Liver (tissue), 9 donors: Measurements from ENCODE around the gene ZNF488. TPM values are rescaled to one million over a fixed set of nuclear protein-coding genes. Genes with fewer than 3 reads are reported as not detected.

Experiments
- DNase-seq: peaks from one replicate; pipeline ENCODE4 v3.0.0-alpha.2; 2017; ENCODE audit warnings: low spot score
- H3K27ac ChIP-seq, 2 donors: one replicate each; pipeline ENCODE4 v1.7.0; 2013; ENCODE audit warnings: inconsistent platforms in 2 of 2, low read length in 2 of 2, control low read depth in 1 of 2, low read depth in 1 of 2, mild to moderate bottlenecking in 1 of 2
- H3K27me3 ChIP-seq, 4 donors: one replicate each; pipeline versions ENCODE4 v1.6.1 to v1.7.0; 2013; ENCODE audit warnings: low read length in 3 of 4, inconsistent platforms in 1 of 4, mild to moderate bottlenecking in 1 of 4, moderate library complexity in 1 of 4; ENCODE audit not compliant: control insufficient read depth in 4 of 4, insufficient read depth in 4 of 4
- H3K36me3 ChIP-seq, 4 donors: one replicate each; pipeline versions ENCODE4 v1.6.1 to v1.7.0; 2013; ENCODE audit warnings: low read length in 3 of 4, mild to moderate bottlenecking in 3 of 4, low read depth in 1 of 4, moderate library complexity in 1 of 4; ENCODE audit not compliant: control insufficient read depth in 4 of 4, insufficient read depth in 3 of 4
- H3K4me1 ChIP-seq, 4 donors: one replicate each; pipeline versions ENCODE4 v1.6.1 to v1.7.0; 2013; ENCODE audit warnings: low read length in 3 of 4, mild to moderate bottlenecking in 3 of 4, moderate library complexity in 1 of 4; ENCODE audit not compliant: control insufficient read depth in 4 of 4, insufficient read depth in 4 of 4
- H3K4me3 ChIP-seq, 3 donors: one replicate each; pipeline versions ENCODE4 v1.6.1 to v1.7.0; 2013; ENCODE audit warnings: low read length in 3 of 3, control low read depth in 1 of 3, low read depth in 1 of 3, mild to moderate bottlenecking in 1 of 3
- H3K9ac ChIP-seq, 2 donors: one replicate each; pipeline ENCODE4 v1.7.0; 2013; ENCODE audit warnings: low read length in 2 of 2, mild to moderate bottlenecking in 2 of 2, moderate library complexity in 2 of 2, control low read depth in 1 of 2, low read depth in 1 of 2
- H3K9me3 ChIP-seq, 4 donors: one replicate each; pipeline versions ENCODE4 v1.6.1 to v1.7.0; 2013; ENCODE audit warnings: low read length in 3 of 4; ENCODE audit not compliant: control insufficient read depth in 4 of 4
- EGR1 ChIP-seq, 2 donors: IDR thresholded peaks; 2 replicates each; pipeline ENCODE4 v1.6.1; 2016 to 2018; ENCODE audit warnings: antibody characterized with exemption in 2 of 2, low read depth in 2 of 2
- FOXA1 ChIP-seq: IDR thresholded peaks from 2 replicates; pipeline ENCODE4 v1.6.1; 2016; ENCODE audit warnings: antibody characterized with exemption
- GABPA ChIP-seq, 2 donors: IDR thresholded peaks in 1 of 2; conservative IDR thresholded peaks in 1 of 2; 2 replicates each; pipeline ENCODE4 v1.6.1; 2016; ENCODE audit warnings: antibody characterized with exemption in 2 of 2, mild to moderate bottlenecking in 1 of 2, moderate library complexity in 1 of 2
- HNF4A ChIP-seq, 2 donors: conservative IDR thresholded peaks; 2 replicates each; pipeline ENCODE4 v1.6.1; 2016; ENCODE audit warnings: antibody characterized with exemption in 2 of 2, mild to moderate bottlenecking in 2 of 2
- HNF4G ChIP-seq: IDR thresholded peaks from 2 replicates; pipeline ENCODE4 v1.6.1; 2016; ENCODE audit warnings: antibody characterized with exemption
- JUND ChIP-seq, 2 donors: IDR thresholded peaks; 2 replicates each; pipeline ENCODE4 v1.6.1; 2016; ENCODE audit warnings: antibody characterized with exemption in 2 of 2
- MAX ChIP-seq: IDR thresholded peaks from 2 replicates; pipeline ENCODE4 v1.6.1; 2016; ENCODE audit warnings: antibody characterized with exemption
- NR2F2 ChIP-seq: IDR thresholded peaks from 2 replicates; pipeline ENCODE4 v1.6.1; 2016; ENCODE audit warnings: antibody characterized with exemption
- RAD21 ChIP-seq, 2 donors: IDR thresholded peaks; 2 replicates each; pipeline ENCODE4 v1.6.1; 2016; ENCODE audit warnings: antibody characterized with exemption in 2 of 2, mild to moderate bottlenecking in 2 of 2
- RXRA ChIP-seq, 2 donors: IDR thresholded peaks; 2 replicates each; pipeline ENCODE4 v1.6.1; 2017 to 2018; ENCODE audit warnings: antibody characterized with exemption in 2 of 2, mild to moderate bottlenecking in 1 of 2
- SP1 ChIP-seq: IDR thresholded peaks from 2 replicates; pipeline ENCODE4 v1.6.1; 2018; ENCODE audit warnings: antibody characterized with exemption, mild to moderate bottlenecking
- YY1 ChIP-seq: IDR thresholded peaks from 2 replicates; pipeline ENCODE4 v1.6.1; 2016; ENCODE audit warnings: antibody characterized with exemption, mild to moderate bottlenecking
- WGBS: extraction: QIAGEN DNeasy Blood & Tissue Kit; methylation state at CpG from one replicate; pipeline ENCODE4 v1.1.7; 2013; 5-methylcytosine and 5-hydroxymethylcytosine counted together
- polyA plus RNA-seq, 2 donors: library from polyadenylated mRNA; stranded (reverse) in 1 of 2; unstranded in 1 of 2; fragments of 200-250 nt in 1 of 2; fragments of >200 nt in 1 of 2; fragmentation: Nextera tagmentation in 1 of 2; extraction: Ambion mirVana in 1 of 2; gene quantifications; one replicate each; pipeline versions ENCODE4 v1.2.1 to v1.2.3, GENCODE V29; 2013 to 2015
- total RNA-seq, 2 donors: library from RNA; depleted of rRNA; stranded (reverse); fragments of >200 nt; gene quantifications; one replicate each; pipeline ENCODE4 v1.2.3, GENCODE V29; 2014
- TF ChIP-seq, protein P1 (sequence below): fragments of 150-350 bp; IDR thresholded peaks from 2 replicates; pipeline ENCODE4 v1.5.1; 2017; ENCODE audit warnings: improper control_type of control experiment, low read depth, low read length; ENCODE audit not compliant: missing input control
- TF ChIP-seq, protein P2 (sequence below): IDR thresholded peaks from 2 replicates; pipeline ENCODE4 v1.6.1; 2016; ENCODE audit warnings: antibody characterized with exemption
- TF ChIP-seq, protein P3 (sequence below): IDR thresholded peaks from 2 replicates; pipeline ENCODE4 v1.6.1; 2016; ENCODE audit warnings: antibody characterized with exemption, mild to moderate bottlenecking
- TF ChIP-seq, protein P4 (sequence below): IDR thresholded peaks from 2 replicates; pipeline ENCODE4 v1.6.1; 2016; ENCODE audit warnings: antibody characterized with exemption
- donor health status: healthy.
- donor health status: healthy.
- donor health status: healthy.
- donor health status: healthy.
- donor health status: healthy.

The ZNF488 gene
- total and polyA plus RNA-seq, 4 donors = 0.02 to 0.09 TPM; not detected in 2

- Histone ChIP-seq H3K4me3 (no peak overlapping the region), H3K27me3 (no peaks in the 10 kb centered on the region), H3K36me3 (no peaks in the 10 kb centered on the region), H3K4me1 (no peaks in the 10 kb centered on the region), H3K9ac (no peak overlapping the region), H3K9me3 (no peaks in the 10 kb centered on the region), H3K27ac (no peak overlapping the region)
- TF ChIP-seq, protein P1, sequence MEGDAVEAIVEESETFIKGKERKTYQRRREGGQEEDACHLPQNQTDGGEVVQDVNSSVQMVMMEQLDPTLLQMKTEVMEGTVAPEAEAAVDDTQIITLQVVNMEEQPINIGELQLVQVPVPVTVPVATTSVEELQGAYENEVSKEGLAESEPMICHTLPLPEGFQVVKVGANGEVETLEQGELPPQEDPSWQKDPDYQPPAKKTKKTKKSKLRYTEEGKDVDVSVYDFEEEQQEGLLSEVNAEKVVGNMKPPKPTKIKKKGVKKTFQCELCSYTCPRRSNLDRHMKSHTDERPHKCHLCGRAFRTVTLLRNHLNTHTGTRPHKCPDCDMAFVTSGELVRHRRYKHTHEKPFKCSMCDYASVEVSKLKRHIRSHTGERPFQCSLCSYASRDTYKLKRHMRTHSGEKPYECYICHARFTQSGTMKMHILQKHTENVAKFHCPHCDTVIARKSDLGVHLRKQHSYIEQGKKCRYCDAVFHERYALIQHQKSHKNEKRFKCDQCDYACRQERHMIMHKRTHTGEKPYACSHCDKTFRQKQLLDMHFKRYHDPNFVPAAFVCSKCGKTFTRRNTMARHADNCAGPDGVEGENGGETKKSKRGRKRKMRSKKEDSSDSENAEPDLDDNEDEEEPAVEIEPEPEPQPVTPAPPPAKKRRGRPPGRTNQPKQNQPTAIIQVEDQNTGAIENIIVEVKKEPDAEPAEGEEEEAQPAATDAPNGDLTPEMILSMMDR = no peak
- TF ChIP-seq YY1 (no peak), RXRA (IDR thresholded peaks at IDR 0.05) (no peak), HNF4G (no peak), MAX (no peak), JUND (IDR thresholded peaks at IDR 0.05) (no peak), NR2F2 (no peak), RAD21 (IDR thresholded peaks at IDR 0.05) (no peak), FOXA1 (no peak), EGR1 (IDR thresholded peaks at IDR 0.05; ENCODE audit: low read depth in 2 of 2) (no peak), SP1 (no peak), GABPA (IDR thresholded peaks at IDR 0.05 in 1 of 2, conservative IDR thresholded peaks at IDR 0.05 in 1 of 2) (no peak)
- TF ChIP-seq, protein P2, sequence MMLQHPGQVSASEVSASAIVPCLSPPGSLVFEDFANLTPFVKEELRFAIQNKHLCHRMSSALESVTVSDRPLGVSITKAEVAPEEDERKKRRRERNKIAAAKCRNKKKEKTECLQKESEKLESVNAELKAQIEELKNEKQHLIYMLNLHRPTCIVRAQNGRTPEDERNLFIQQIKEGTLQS = no peak
- TF ChIP-seq, protein P3, sequence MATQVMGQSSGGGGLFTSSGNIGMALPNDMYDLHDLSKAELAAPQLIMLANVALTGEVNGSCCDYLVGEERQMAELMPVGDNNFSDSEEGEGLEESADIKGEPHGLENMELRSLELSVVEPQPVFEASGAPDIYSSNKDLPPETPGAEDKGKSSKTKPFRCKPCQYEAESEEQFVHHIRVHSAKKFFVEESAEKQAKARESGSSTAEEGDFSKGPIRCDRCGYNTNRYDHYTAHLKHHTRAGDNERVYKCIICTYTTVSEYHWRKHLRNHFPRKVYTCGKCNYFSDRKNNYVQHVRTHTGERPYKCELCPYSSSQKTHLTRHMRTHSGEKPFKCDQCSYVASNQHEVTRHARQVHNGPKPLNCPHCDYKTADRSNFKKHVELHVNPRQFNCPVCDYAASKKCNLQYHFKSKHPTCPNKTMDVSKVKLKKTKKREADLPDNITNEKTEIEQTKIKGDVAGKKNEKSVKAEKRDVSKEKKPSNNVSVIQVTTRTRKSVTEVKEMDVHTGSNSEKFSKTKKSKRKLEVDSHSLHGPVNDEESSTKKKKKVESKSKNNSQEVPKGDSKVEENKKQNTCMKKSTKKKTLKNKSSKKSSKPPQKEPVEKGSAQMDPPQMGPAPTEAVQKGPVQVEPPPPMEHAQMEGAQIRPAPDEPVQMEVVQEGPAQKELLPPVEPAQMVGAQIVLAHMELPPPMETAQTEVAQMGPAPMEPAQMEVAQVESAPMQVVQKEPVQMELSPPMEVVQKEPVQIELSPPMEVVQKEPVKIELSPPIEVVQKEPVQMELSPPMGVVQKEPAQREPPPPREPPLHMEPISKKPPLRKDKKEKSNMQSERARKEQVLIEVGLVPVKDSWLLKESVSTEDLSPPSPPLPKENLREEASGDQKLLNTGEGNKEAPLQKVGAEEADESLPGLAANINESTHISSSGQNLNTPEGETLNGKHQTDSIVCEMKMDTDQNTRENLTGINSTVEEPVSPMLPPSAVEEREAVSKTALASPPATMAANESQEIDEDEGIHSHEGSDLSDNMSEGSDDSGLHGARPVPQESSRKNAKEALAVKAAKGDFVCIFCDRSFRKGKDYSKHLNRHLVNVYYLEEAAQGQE = no peak
- TF ChIP-seq, protein P4, sequence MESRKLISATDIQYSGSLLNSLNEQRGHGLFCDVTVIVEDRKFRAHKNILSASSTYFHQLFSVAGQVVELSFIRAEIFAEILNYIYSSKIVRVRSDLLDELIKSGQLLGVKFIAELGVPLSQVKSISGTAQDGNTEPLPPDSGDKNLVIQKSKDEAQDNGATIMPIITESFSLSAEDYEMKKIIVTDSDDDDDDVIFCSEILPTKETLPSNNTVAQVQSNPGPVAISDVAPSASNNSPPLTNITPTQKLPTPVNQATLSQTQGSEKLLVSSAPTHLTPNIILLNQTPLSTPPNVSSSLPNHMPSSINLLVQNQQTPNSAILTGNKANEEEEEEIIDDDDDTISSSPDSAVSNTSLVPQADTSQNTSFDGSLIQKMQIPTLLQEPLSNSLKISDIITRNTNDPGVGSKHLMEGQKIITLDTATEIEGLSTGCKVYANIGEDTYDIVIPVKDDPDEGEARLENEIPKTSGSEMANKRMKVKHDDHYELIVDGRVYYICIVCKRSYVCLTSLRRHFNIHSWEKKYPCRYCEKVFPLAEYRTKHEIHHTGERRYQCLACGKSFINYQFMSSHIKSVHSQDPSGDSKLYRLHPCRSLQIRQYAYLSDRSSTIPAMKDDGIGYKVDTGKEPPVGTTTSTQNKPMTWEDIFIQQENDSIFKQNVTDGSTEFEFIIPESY = no peak
- WGBS = 96% methylated on average over 12 of the region's 12 CpGs
- DNase-seq = no peak
Measured at GRCh38 chr10:47357131-47357582, 26.9 kb downstream of the ZNF488 start.

DNA sequence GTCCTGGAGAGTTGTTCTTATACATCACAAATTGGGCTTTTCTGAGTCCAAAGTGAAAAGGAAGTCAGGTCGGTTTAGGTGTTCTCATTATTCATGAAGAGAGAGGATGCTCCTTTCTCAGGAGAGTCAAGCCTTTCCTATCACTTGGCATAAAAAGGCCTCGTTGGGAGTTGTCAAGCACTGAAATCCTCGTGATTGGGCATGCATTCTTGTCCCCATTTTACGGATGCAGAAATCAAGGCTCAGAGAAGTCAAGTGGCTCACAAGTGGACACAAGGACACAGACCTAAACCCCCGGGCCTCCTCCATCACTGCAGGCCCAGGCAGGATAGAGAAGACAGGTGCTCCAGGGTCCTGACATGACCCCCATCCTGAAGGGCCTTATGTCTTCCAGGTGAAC, 27.4 kb downstream of the ZNF488 start:
- 81% methylated on average over 5 of the region's 5 CpGs for WGBS
- H3K9me3 ChIP-seq = no peaks in the 10 kb centered on the region
- H3K36me3 ChIP-seq = no peaks in the 10 kb centered on the region
- no peak overlapping the region for H3K9ac ChIP-seq
- no peak overlapping the region for H3K4me3 ChIP-seq
- no peak for DNase-seq
- no peaks in the 10 kb centered on the region for H3K4me1 ChIP-seq
- no peak overlapping the region for H3K27ac ChIP-seq
- H3K27me3 ChIP-seq = no peaks in the 10 kb centered on the region
- TF ChIP-seq RXRA (IDR thresholded peaks at IDR 0.05) (no peak), HNF4A (conservative IDR thresholded peaks at IDR 0.05) (no peak), YY1 (no peak), MAX (no peak), RAD21 (IDR thresholded peaks at IDR 0.05) (no peak), JUND (IDR thresholded peaks at IDR 0.05) (no peak), EGR1 (IDR thresholded peaks at IDR 0.05; ENCODE audit: low read depth in 2 of 2) (no peak)
- TF ChIP-seq, protein P3 = no peak
- TF ChIP-seq, protein P1 = no peak
